COLO668 (cell line): ENCODE results near the gene VSTM2B.
A peak's percentile ranks its signal among the peaks of the same experiment; 100 is the strongest.

Experiments used
- DNase-seq: peaks from one replicate; lab custom pipeline; 2025; ENCODE audit not compliant: unreplicated experiment; lab: John Stamatoyannopoulos, UW

The VSTM2B gene

GRCh38 chr19:29587059-29587458, 61.3 kb downstream of the VSTM2B start:
- DNase-seq = no peak

GRCh38 chr19:29587518-29587986, 61.8 kb downstream of the VSTM2B start:
- DNase-seq = no peak

GRCh38 chr19:29588095-29588494, 62.3 kb downstream of the VSTM2B start:
- DNase-seq = no peak

- no peak for DNase-seq
These were observed 64.5 kb downstream of the VSTM2B start for GRCh38 chr19:29590278-29590677.

- DNase-seq = no peak
These were observed 65.9 kb downstream of the VSTM2B start for GRCh38 chr19:29591670-29592069.

GRCh38 chr19:29593869-29594268, 68.1 kb downstream of the VSTM2B start:
- no peak for DNase-seq

GRCh38 chr19:29596080-29596727, 70.4 kb downstream of the VSTM2B start:
- peak; percentile 36 for DNase-seq

GRCh38 chr19:29596885-29597525, 71.2 kb downstream of the VSTM2B start:
- peak; percentile 31 for DNase-seq

- no peak for DNase-seq
These were observed 72.2 kb downstream of the VSTM2B start for GRCh38 chr19:29598036-29598435.

- DNase-seq = no peak
These were observed 72.7 kb downstream of the VSTM2B start for GRCh38 chr19:29598496-29598895.

GRCh38 chr19:29603308-29603707, 77.5 kb downstream of the VSTM2B start:
- DNase-seq = no peak

- peak; percentile 97 for DNase-seq
These were observed 80.0 kb downstream of the VSTM2B start, which contains the start of gene POP4 for GRCh38 chr19:29605653-29606419. Gene POP4 (plus strand): TSS chr19:29606283. CDS start chr19:29606319, 36 bp downstream.

- no peak for DNase-seq
These were observed 80.6 kb downstream of the VSTM2B start for GRCh38 chr19:29606420-29606747.

GRCh38 chr19:29609636-29610035, 83.8 kb downstream of the VSTM2B start:
- no peak for DNase-seq

- DNase-seq = no peak
These were observed 84.4 kb downstream of the VSTM2B start for GRCh38 chr19:29610213-29610573.

- peak; percentile 78 for DNase-seq
These were observed 84.9 kb downstream of the VSTM2B start for GRCh38 chr19:29610574-29611271.

- no peak for DNase-seq
These were observed 86.3 kb downstream of the VSTM2B start for GRCh38 chr19:29612121-29612520.

GRCh38 chr19:29612801-29613595, 87.2 kb downstream of the VSTM2B start:
- DNase-seq = no peak

GRCh38 chr19:29614046-29614445, 88.3 kb downstream of the VSTM2B start:
- DNase-seq = no peak
